K562 (cell line): ENCODE results near the gene GRIA3. TPM values are rescaled to one million over a fixed set of nuclear protein-coding genes. Genes with fewer than 3 reads are reported as not detected.

Experiments
- ATAC-seq: fragments of 200-7000 bp; cut with Tn5 transposase; 3 replicates; pipeline ENCODE4 v1.9.1; 2020; ENCODE audit warnings: moderate library complexity
- BruUV-seq: library from RNA; stranded (reverse); fragments of 400-500 nt; replicated peaks from 2 replicates; lab custom pipeline; 2021; lab: Mats Ljungman, UMichigan
- CTCF ChIA-PET: fragments of 300-600 bp; formaldehyde crosslinking; extraction: SDS; loops from one replicate; lab custom pipeline; 2021; ENCODE audit warnings: low intra/inter-chr PET ratio; lab: Yijun Ruan, JAX
- POLR2A ChIA-PET: fragments of 300-600, 350-650 bp; sonication (Branson Sonifier 250); formaldehyde crosslinking; extraction: SDS; loops from one replicate; lab custom pipeline; 2021; ENCODE audit warnings: antibody characterized with exemption, inconsistent platforms; lab: Yijun Ruan, JAX
- DNase-seq, 4 experiments: peaks; one replicate each; pipeline versions ENCODE4 v3.0.0 to v3.0.0-alpha.2; 2011 to 2018; ENCODE audit warnings: low spot score in 3 of 4, mixed read lengths in 3 of 4; ENCODE audit errors: extremely low read depth in 1 of 4
- FAIRE-seq: peaks from 2 replicates; lab custom pipeline; 2011; peaks lifted over from hg19 to GRCh38; lab: Jason Lieb, UNC
- H2AFZ ChIP-seq: 2 replicates; pipeline ENCODE4 v1.6.0; 2011; ENCODE audit warnings: low read depth, low read length, control low read depth, inconsistent platforms
- H3K27ac ChIP-seq: fragments of 200-600 bp; 3 replicates; pipeline ENCODE4 v1.8.0; 2011; ENCODE audit warnings: low read depth, mild to moderate bottlenecking, control low read depth, inconsistent platforms, low read length, moderate library complexity, mixed read lengths; ENCODE audit errors: extremely low read depth
- H3K27me3 ChIP-seq, 2 experiments: fragments of 300-600 bp in 1 of 2; 2 replicates in 1 of 2; 3 replicates in 1 of 2; pipeline versions ENCODE4 v1.6.0 to v1.8.0; 2011; ENCODE audit warnings: inconsistent platforms in 2 of 2, low read length in 2 of 2, mild to moderate bottlenecking in 1 of 2, mixed read lengths in 1 of 2, moderate library complexity in 1 of 2; ENCODE audit not compliant: control insufficient read depth in 2 of 2, insufficient read depth in 2 of 2
- H3K36me3 ChIP-seq: fragments of 300-600 bp; 3 replicates; pipeline ENCODE4 v1.8.0; 2011; ENCODE audit warnings: mild to moderate bottlenecking, low read length, inconsistent platforms; ENCODE audit not compliant: control insufficient read depth, insufficient read depth
- H3K4me1 ChIP-seq, 2 experiments: fragments of 200-600 bp in 1 of 2; replicated peaks in 1 of 2; 2 replicates in 1 of 2; 3 replicates in 1 of 2; pipeline versions ENCODE4 v1.5.1 to v1.8.0; 2011; ENCODE audit warnings: inconsistent platforms in 2 of 2, low read length in 2 of 2, mild to moderate bottlenecking in 1 of 2, mixed read lengths in 1 of 2, moderate library complexity in 1 of 2; ENCODE audit not compliant: control insufficient read depth in 2 of 2, insufficient read depth in 2 of 2
- H3K4me2 ChIP-seq: 2 replicates; pipeline ENCODE4 v1.6.1; 2011; ENCODE audit warnings: low read length, control low read depth, inconsistent platforms, mixed read lengths; ENCODE audit not compliant: insufficient read depth
- H3K4me3 ChIP-seq: fragments of 200-600 bp; sonication (generic), shearing (Covaris generic); 2 replicates; pipeline ENCODE4 v1.5.1; 2016; ENCODE audit warnings: control low read depth, inconsistent platforms
- H3K79me2 ChIP-seq: fragments of 200-600 bp; 3 replicates; pipeline ENCODE4 v1.8.0; 2011; ENCODE audit warnings: low read length, inconsistent platforms; ENCODE audit not compliant: control insufficient read depth, insufficient read depth
- H3K9ac ChIP-seq, 2 experiments: 2 replicates each; pipeline versions ENCODE4 v1.6.0 to v1.6.1; 2011; ENCODE audit warnings: low read depth in 2 of 2, low read length in 2 of 2, control low read depth in 1 of 2, inconsistent platforms in 1 of 2, mild to moderate bottlenecking in 1 of 2, mixed read lengths in 1 of 2; ENCODE audit not compliant: insufficient read depth in 1 of 2
- H3K9me1 ChIP-seq: one replicate; pipeline ENCODE4 v1.6.0; 2011; ENCODE audit warnings: inconsistent platforms, mild to moderate bottlenecking, low read length, moderate library complexity; ENCODE audit not compliant: control insufficient read depth, insufficient read depth
- H3K9me3 ChIP-seq: replicated peaks from 2 replicates; pipeline ENCODE4 v1.5.1; 2011; ENCODE audit warnings: low read depth, low read length, inconsistent platforms; ENCODE audit not compliant: control insufficient read depth, insufficient read depth
- H4K20me1 ChIP-seq: replicated peaks from 2 replicates; pipeline ENCODE4 v1.6.1; 2011; ENCODE audit warnings: low read length, inconsistent platforms, mixed read lengths; ENCODE audit not compliant: control insufficient read depth, insufficient read depth
- ASH1L ChIP-seq: fragments of 450-650 bp; IDR thresholded peaks from 2 replicates; pipeline ENCODE4 v1.6.1; 2018; ENCODE audit warnings: borderline replicate concordance, mild to moderate bottlenecking, low read depth; ENCODE audit not compliant: partially characterized antibody
- CEBPG ChIP-seq, 3 experiments: fragments of 200-800 bp in 1 of 3; sonication (Bioruptor generic) in 1 of 3; sonication (generic) in 1 of 3; formaldehyde crosslinking in 1 of 3; IDR thresholded peaks in 2 of 3; conservative IDR thresholded peaks in 1 of 3; 2 replicates each; pipeline versions ENCODE4 v1.6.1 to v1.8.0; 2016 to 2022; ENCODE audit warnings: missing compliant biosample characterization in 2 of 3, missing genetic modification characterization in 2 of 3, mild to moderate bottlenecking in 1 of 3, missing genetic modification reagents in 1 of 3
- ID3 ChIP-seq, 2 experiments: fragments of 250-450 bp in 1 of 2; fragments of 450-650 bp in 1 of 2; sonication (Bioruptor Pico) in 1 of 2; IDR thresholded peaks; 2 replicates each; pipeline versions ENCODE4 v1.6.1 to v1.8.0; 2016 to 2021; ENCODE audit warnings: mild to moderate bottlenecking in 2 of 2, moderate library complexity in 2 of 2, missing compliant biosample characterization in 1 of 2, missing genetic modification characterization in 1 of 2
- NFYB ChIP-seq: IDR thresholded peaks from 2 replicates; pipeline ENCODE4 v1.6.1; 2011; ENCODE audit warnings: mild to moderate bottlenecking, moderate library complexity; ENCODE audit not compliant: insufficient read length; ENCODE audit errors: extremely low read depth
- PBX2 ChIP-seq, 2 experiments: IDR thresholded peaks in 1 of 2; conservative IDR thresholded peaks in 1 of 2; 2 replicates each; pipeline ENCODE4 v1.6.1; 2016; ENCODE audit warnings: low read depth in 2 of 2, mild to moderate bottlenecking in 1 of 2, missing compliant biosample characterization in 1 of 2, missing genetic modification characterization in 1 of 2, moderate library complexity in 1 of 2
- SNRNP70 ChIP-seq: fragments of 200-400 bp; formaldehyde crosslinking; optimal IDR thresholded peaks from 2 replicates; pipeline ENCODE3; 2017; ENCODE audit warnings: low read depth, low read length
- TAF7 ChIP-seq: fragments of 450-650 bp; IDR thresholded peaks from 2 replicates; pipeline ENCODE4 v1.6.1; 2016; ENCODE audit warnings: missing genetic modification characterization, missing compliant biosample characterization
- THRB ChIP-seq: fragments of 450-650 bp; formaldehyde crosslinking; conservative IDR thresholded peaks from 2 replicates; pipeline ENCODE4 v1.4.0; 2022; ENCODE audit warnings: mild to moderate bottlenecking, missing genetic modification characterization
- ZBTB17 ChIP-seq: fragments of 450-650 bp; formaldehyde crosslinking; IDR thresholded peaks from 2 replicates; pipeline ENCODE4 v1.4.0; 2020; ENCODE audit warnings: mild to moderate bottlenecking
- ZFP30 ChIP-seq: fragments of 250-450 bp; sonication (Bioruptor Pico); IDR thresholded peaks from 2 replicates; pipeline ENCODE4 v1.8.0; 2022; ENCODE audit warnings: moderate library complexity, mild to moderate bottlenecking, inconsistent platforms, borderline replicate concordance
- ZHX1 ChIP-seq: fragments of 150-350 bp; conservative IDR thresholded peaks from 2 replicates; pipeline ENCODE4 v1.6.1; 2014; ENCODE audit warnings: low read length
- ZNF217 ChIP-seq: sonication (generic); formaldehyde crosslinking; IDR thresholded peaks from 2 replicates; pipeline ENCODE4 v1.8.0; 2022; ENCODE audit warnings: mild to moderate bottlenecking, missing genetic modification reagents
- ZZZ3 ChIP-seq: fragments of 450-650 bp; IDR thresholded peaks from 2 replicates; pipeline ENCODE4 v1.6.1; 2016; ENCODE audit warnings: antibody characterized with exemption, mild to moderate bottlenecking, moderate library complexity
- WGBS: fragments of 100-300 bp; shearing (Covaris generic); methylation state at CpG from one replicate; pipeline ENCODE4 v1.1.6; 2016; ENCODE audit warnings: low coverage, mixed read lengths; ENCODE audit not compliant: insufficient coverage; ENCODE audit errors: missing lambda C conversion rate; 5-methylcytosine and 5-hydroxymethylcytosine counted together
- in situ Hi-C: fragments of 300-500 bp; cut with MboI; formaldehyde crosslinking; loops from 4 replicates; pipeline ENCODE4 v1.15.0; 2018; ENCODE audit warnings: inconsistent platforms, mixed read lengths
- intact Hi-C: fragments of 100-400 bp; cut with micrococcal nuclease; formaldehyde crosslinking; loops from 2 replicates; pipeline ENCODE4 v1.14.2; 2022
- polyA plus RNA-seq, 8 experiments: library from polyadenylated mRNA; depleted of rRNA in 4 of 8; stranded (reverse) in 5 of 8; unstranded in 3 of 8; fragments of >200 nt; fragmentation: Nextera tagmentation in 2 of 8; fragmentation: Illumina TruSeq in 1 of 8; extraction: Ambion mirVana in 2 of 8; extraction: Trizol in 1 of 8; gene quantifications; 2 replicates each; pipeline versions ENCODE4 v1.2.1 to v1.2.3, GENCODE V29; 2011 to 2014; ENCODE audit warnings: inconsistent platforms in 1 of 8, missing spikeins in 1 of 8
- total RNA-seq, 7 experiments: library from RNA; depleted of rRNA in 6 of 7; stranded (reverse); fragments of >200 nt in 6 of 7; fragmentation: Illumina TruSeq in 2 of 7; extraction: Trizol in 2 of 7; gene quantifications; 2 replicates each; pipeline versions ENCODE4 v1.2.1 to v1.2.3, GENCODE V29; 2011 to 2021; ENCODE audit warnings: low replicate concordance in 1 of 7

Gene GRIA3
- total and polyA plus RNA-seq, 9 of the 15 experiments (the other 6 are each of a cell fraction or from before 2014, with no cell fraction given): 0.10 TPM; not detected in 8

- in situ Hi-C loops: no loop called here
- no peak for DNase-seq
- TF ChIP-seq ZHX1 (no peak), ZFP30 (no peak), TAF7 (no peak), ZZZ3 (no peak), THRB (CRISPR knock-in tag) (no peak), ASH1L (no peak), ID3 (CRISPR knock-in tag; IDR thresholded peaks at IDR 0.05) (no peak), ID3 (tag; IDR thresholded peaks at IDR 0.05) (no peak), NFYB (no peak), ZBTB17 (CRISPR knock-in tag) (no peak), ZNF217 (CRISPR knock-in tag) (no peak), PBX2 (CRISPR knock-in tag; IDR thresholded peaks at IDR 0.05; ENCODE audit: low read depth) (no peak), PBX2 (tag; conservative IDR thresholded peaks at IDR 0.05; ENCODE audit: low read depth) (no peak), SNRNP70 (no peak), CEBPG (CRISPR knock-in tag; IDR thresholded peaks at IDR 0.05) (no peak), CEBPG (tag; conservative IDR thresholded peaks at IDR 0.05 in 1 of 2, IDR thresholded peaks at IDR 0.05 in 1 of 2) (no peak)
Observed at GRCh38 chrX:123308658-123309057, 124.6 kb downstream of the GRIA3 start.

More at GRCh38 chrX:123308658-123309057, 124.6 kb downstream of the GRIA3 start:
- POLR2A ChIA-PET: no interaction called here
- no peaks in the 10 kb centered on the region for H4K20me1 ChIP-seq
- WGBS: 0% methylated on average over 4 of the region's 5 CpGs
- BruUV-seq: no TSS peak
- FAIRE-seq (no peak), ATAC-seq (no peak)
- H3K9me3 ChIP-seq: no peaks in the 10 kb centered on the region
- intact Hi-C loops: no loop called here
- H3K79me2 ChIP-seq: no peaks in the 10 kb centered on the region
- H3K9ac ChIP-seq: no peak overlapping the region
- no peaks in the 10 kb centered on the region for H3K27me3 ChIP-seq
- H3K4me2 ChIP-seq: no peak overlapping the region
- no peak overlapping the region for H3K27ac ChIP-seq
- no peak overlapping the region for H2AFZ ChIP-seq
- no peak overlapping the region for H3K4me3 ChIP-seq
- CTCF ChIA-PET: no interaction called here
- no peaks in the 10 kb centered on the region for H3K4me1 ChIP-seq
- no peaks in the 10 kb centered on the region for H3K9me1 ChIP-seq
- H3K36me3 ChIP-seq: no peaks in the 10 kb centered on the region
